Uterus (tissue), 2 donors: ENCODE data around the gene TRABD2B.

ENCODE experiments used
- POLR2A ChIP-seq, 2 donors: fragments of 450-650 bp; IDR thresholded peaks; one replicate each; pipeline ENCODE4 v1.6.1; 2016; ENCODE audit warnings: antibody characterized with exemption in 2 of 2, mild to moderate bottlenecking in 1 of 2, moderate library complexity in 1 of 2
- TF ChIP-seq, protein P1 (sequence below), 4 experiments: fragments of 200-600 bp in 2 of 4; fragments of 450-650 bp in 2 of 4; sonication (generic) in 2 of 4; IDR thresholded peaks; one replicate each; pipeline ENCODE4 v1.5.1; 2016 to 2019; ENCODE audit warnings: antibody characterized with exemption in 4 of 4, mild to moderate bottlenecking in 2 of 4, moderate library complexity in 1 of 4

DNA sequence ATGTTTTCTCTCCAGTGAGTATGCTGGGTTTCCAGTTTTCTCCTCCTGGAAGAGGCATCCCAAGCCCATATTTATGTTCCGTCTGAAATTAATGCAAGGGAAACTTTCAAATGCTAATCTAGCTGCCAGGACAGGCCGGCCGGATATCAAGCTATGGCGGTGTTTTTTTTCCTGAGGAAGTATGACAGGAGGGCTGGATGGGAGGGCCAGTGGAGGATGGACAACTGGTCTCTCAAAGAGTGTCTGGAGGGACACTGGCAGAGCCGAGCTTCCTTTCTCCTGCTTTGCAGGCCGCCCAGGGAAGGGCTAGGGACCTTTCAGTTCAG lies 212.7 kb downstream of the TRABD2B start:
- TF ChIP-seq, protein P1, sequence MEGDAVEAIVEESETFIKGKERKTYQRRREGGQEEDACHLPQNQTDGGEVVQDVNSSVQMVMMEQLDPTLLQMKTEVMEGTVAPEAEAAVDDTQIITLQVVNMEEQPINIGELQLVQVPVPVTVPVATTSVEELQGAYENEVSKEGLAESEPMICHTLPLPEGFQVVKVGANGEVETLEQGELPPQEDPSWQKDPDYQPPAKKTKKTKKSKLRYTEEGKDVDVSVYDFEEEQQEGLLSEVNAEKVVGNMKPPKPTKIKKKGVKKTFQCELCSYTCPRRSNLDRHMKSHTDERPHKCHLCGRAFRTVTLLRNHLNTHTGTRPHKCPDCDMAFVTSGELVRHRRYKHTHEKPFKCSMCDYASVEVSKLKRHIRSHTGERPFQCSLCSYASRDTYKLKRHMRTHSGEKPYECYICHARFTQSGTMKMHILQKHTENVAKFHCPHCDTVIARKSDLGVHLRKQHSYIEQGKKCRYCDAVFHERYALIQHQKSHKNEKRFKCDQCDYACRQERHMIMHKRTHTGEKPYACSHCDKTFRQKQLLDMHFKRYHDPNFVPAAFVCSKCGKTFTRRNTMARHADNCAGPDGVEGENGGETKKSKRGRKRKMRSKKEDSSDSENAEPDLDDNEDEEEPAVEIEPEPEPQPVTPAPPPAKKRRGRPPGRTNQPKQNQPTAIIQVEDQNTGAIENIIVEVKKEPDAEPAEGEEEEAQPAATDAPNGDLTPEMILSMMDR (IDR thresholded peaks at IDR 0.05): no peak
- no peak for TF ChIP-seq POLR2A (IDR thresholded peaks at IDR 0.05)
